Keratinocyte (primary cell): ENCODE results near the gene CLEC7A. TPM values are rescaled to one million over a fixed set of nuclear protein-coding genes. Genes with fewer than 3 reads are reported as not detected.

Source experiments
- DNase-seq: peaks from one replicate; pipeline ENCODE4 v3.0.0-alpha.2; 2011; ENCODE audit warnings: low read depth, missing footprints, low spot score
- FAIRE-seq: peaks from 2 replicates; lab custom pipeline; 2011; peaks lifted over from hg19 to GRCh38; lab: Jason Lieb, UNC
- H2AFZ ChIP-seq: 2 replicates; pipeline ENCODE4 v1.6.0; 2012; ENCODE audit warnings: low read length, control low read depth, inconsistent platforms; ENCODE audit not compliant: control insufficient read depth
- H3K27ac ChIP-seq: 2 replicates; pipeline ENCODE4 v1.5.1; 2011; ENCODE audit warnings: low read length; ENCODE audit not compliant: control insufficient read depth, insufficient read depth
- H3K27me3 ChIP-seq: 3 replicates; pipeline ENCODE4 v1.6.0; 2011; ENCODE audit warnings: low read length; ENCODE audit not compliant: control insufficient read depth, insufficient read depth; ENCODE audit errors: extremely low read depth
- H3K36me3 ChIP-seq, 2 experiments: 2 replicates in 1 of 2; 3 replicates in 1 of 2; pipeline ENCODE4 v1.5.1; 2011; ENCODE audit warnings: low read length in 2 of 2, mild to moderate bottlenecking in 1 of 2; ENCODE audit not compliant: control insufficient read depth in 2 of 2, insufficient read depth in 2 of 2; ENCODE audit errors: extremely low read depth in 1 of 2
- H3K4me1 ChIP-seq: 3 replicates; pipeline ENCODE4 v1.5.1; 2011; ENCODE audit warnings: low read length; ENCODE audit not compliant: control insufficient read depth, insufficient read depth; ENCODE audit errors: extremely low read depth
- H3K4me2 ChIP-seq: 3 replicates; pipeline ENCODE4 v1.6.0; 2011; ENCODE audit warnings: low read depth, low read length; ENCODE audit not compliant: control insufficient read depth, insufficient read depth; ENCODE audit errors: extremely low read depth
- H3K4me3 ChIP-seq, 3 experiments: fragments of 200-600 bp in 1 of 3; sonication (generic) in 1 of 3; 2 replicates in 2 of 3; 3 replicates in 1 of 3; pipeline ENCODE4 v1.5.1; 2011 to 2016; ENCODE audit warnings: low read length in 3 of 3, mild to moderate bottlenecking in 3 of 3, control low read depth in 2 of 3, inconsistent platforms in 1 of 3, low read depth in 1 of 3, mixed read lengths in 1 of 3, mixed run types in 1 of 3, moderate library complexity in 1 of 3; ENCODE audit not compliant: control insufficient read depth in 2 of 3, insufficient read depth in 2 of 3; ENCODE audit errors: extremely low read depth in 1 of 3
- H3K79me2 ChIP-seq: 2 replicates; pipeline ENCODE4 v1.6.0; 2012; ENCODE audit warnings: low read length; ENCODE audit not compliant: control insufficient read depth, insufficient read depth
- H3K9ac ChIP-seq: 3 replicates; pipeline ENCODE4 v1.6.0; 2011; ENCODE audit warnings: low read length; ENCODE audit not compliant: control insufficient read depth, insufficient read depth; ENCODE audit errors: extremely low read depth
- H3K9me1 ChIP-seq: 3 replicates; pipeline ENCODE4 v1.6.0; 2011; ENCODE audit warnings: low read length; ENCODE audit not compliant: control insufficient read depth, insufficient read depth; ENCODE audit errors: extremely low read depth
- H3K9me3 ChIP-seq: 2 replicates; pipeline ENCODE4 v1.5.1; 2012; ENCODE audit warnings: low read depth, low read length; ENCODE audit not compliant: control insufficient read depth
- H4K20me1 ChIP-seq: 3 replicates; pipeline ENCODE4 v1.6.0; 2011; ENCODE audit warnings: low read length; ENCODE audit not compliant: control insufficient read depth, insufficient read depth; ENCODE audit errors: extremely low read depth
- CTCF ChIP-seq, 3 experiments: IDR thresholded peaks in 1 of 3; conservative IDR thresholded peaks in 1 of 3; optimal IDR thresholded peaks in 1 of 3; 2 replicates in 2 of 3; 3 replicates in 1 of 3; pipeline versions ENCODE3 to v1.5.1; 2011; ENCODE audit warnings: low read length in 3 of 3, mild to moderate bottlenecking in 3 of 3, moderate library complexity in 2 of 3, control low read depth in 1 of 3, inconsistent platforms in 1 of 3; ENCODE audit not compliant: insufficient read depth in 2 of 3; ENCODE audit errors: extremely low read depth in 1 of 3
- EZH2 ChIP-seq: IDR thresholded peaks from one replicate; pipeline ENCODE4 v1.6.1; 2012; ENCODE audit warnings: inconsistent platforms, mild to moderate bottlenecking, low read length, moderate library complexity
- dilution Hi-C: fragments of 300-500 bp; cut with MboI; formaldehyde crosslinking; loops from one replicate; pipeline ENCODE4 v1.7.0; 2020; ENCODE audit warnings: low sequenced_read_pairs; ENCODE audit not compliant: extremely low pct_ligation_motif_present
- polyA plus RNA-seq, 5 experiments: library from polyadenylated mRNA; depleted of rRNA in 3 of 5; stranded (reverse) in 3 of 5; stranded (forward) in 1 of 5; unstranded in 1 of 5; fragments of >200 nt; gene quantifications; 1 replicate in 1 of 5; 2 replicates in 3 of 5; 3 replicates in 1 of 5; pipeline versions ENCODE4 v1.2.1 to v1.2.3, GENCODE V29; 2011 to 2012; ENCODE audit warnings: missing spikeins in 2 of 5, low read depth in 1 of 5, low replicate concordance in 1 of 5

Gene CLEC7A
- polyA plus RNA-seq, 1 donor (not counting 4 experiments of a cell fraction or from before 2014, with no cell fraction given), result 0.62 TPM

- Histone ChIP-seq H3K4me1 (peaks cover 4% of the 10 kb centered on the region), H2AFZ (no peak overlapping the region), H3K9ac (no peak overlapping the region), H3K27me3 (no peaks in the 10 kb centered on the region), H4K20me1 (no peaks in the 10 kb centered on the region), H3K9me3 (no peaks in the 10 kb centered on the region), H3K79me2 (no peaks in the 10 kb centered on the region), H3K4me2 (no peak overlapping the region), H3K4me3 (no peak overlapping the region), H3K27ac (no peak overlapping the region), H3K9me1 (no peaks in the 10 kb centered on the region), H3K36me3 (no peaks in the 10 kb centered on the region)
- dilution Hi-C loops, result no loop called here
- FAIRE-seq (no peak), DNase-seq (no peak)
- TF ChIP-seq CTCF (optimal IDR thresholded peaks at IDR 0.05 in 1 of 3, IDR thresholded peaks at IDR 0.05 in 1 of 3, conservative IDR thresholded peaks at IDR 0.05 in 1 of 3; ENCODE audit: extremely low read depth in 1 of 3, insufficient read depth in 2 of 3, low read length in 3 of 3) (no peak), EZH2 (no peak)
Measured at GRCh38 chr12:10126413-10126812, 3.6 kb downstream of the CLEC7A start.

GRCh38 chr12:10122689-10123088, 7.3 kb downstream of the CLEC7A start:
- H2AFZ ChIP-seq, result no peak overlapping the region
- no peak overlapping the region for H3K9ac ChIP-seq
- no peaks in the 10 kb centered on the region for H4K20me1 ChIP-seq
- no peak for TF ChIP-seq EZH2
- H3K27ac ChIP-seq, result no peak overlapping the region
- H3K27me3 ChIP-seq, result no peaks in the 10 kb centered on the region
- no peaks in the 10 kb centered on the region for H3K9me1 ChIP-seq
- no peaks in the 10 kb centered on the region for H3K79me2 ChIP-seq
- no peak overlapping the region for H3K4me2 ChIP-seq
- dilution Hi-C loops, result no loop called here
- H3K9me3 ChIP-seq, result no peaks in the 10 kb centered on the region
- no peaks in the 10 kb centered on the region for H3K36me3 ChIP-seq
- no peak overlapping the region for H3K4me3 ChIP-seq
- FAIRE-seq, result no peak
- no peaks in the 10 kb centered on the region for H3K4me1 ChIP-seq
- DNase-seq, result no peak

- H3K27ac ChIP-seq, result no peak overlapping the region
- TF ChIP-seq CTCF (optimal IDR thresholded peaks at IDR 0.05 in 1 of 3, IDR thresholded peaks at IDR 0.05 in 1 of 3, conservative IDR thresholded peaks at IDR 0.05 in 1 of 3; ENCODE audit: extremely low read depth in 1 of 3, insufficient read depth in 2 of 3, low read length in 3 of 3), result no peak
- TF ChIP-seq EZH2, result no peak
- H3K9me3 ChIP-seq, result no peaks in the 10 kb centered on the region
- FAIRE-seq (no peak), DNase-seq (no peak)
- H3K4me3 ChIP-seq, result no peak overlapping the region
- H3K9me1 ChIP-seq, result no peaks in the 10 kb centered on the region
- no peak overlapping the region for H2AFZ ChIP-seq
- dilution Hi-C loops, result no loop called here
- no peaks in the 10 kb centered on the region for H4K20me1 ChIP-seq
- H3K4me2 ChIP-seq, result no peak overlapping the region
- H3K36me3 ChIP-seq, result no peaks in the 10 kb centered on the region
- no peak overlapping the region for H3K9ac ChIP-seq
- H3K27me3 ChIP-seq, result no peaks in the 10 kb centered on the region
- H3K79me2 ChIP-seq, result no peaks in the 10 kb centered on the region
- no peaks in the 10 kb centered on the region for H3K4me1 ChIP-seq
Measured at GRCh38 chr12:10121278-10121677, 8.7 kb downstream of the CLEC7A start.
